Suppressor macrophage treated with lipopolysaccharide for 4 hours (primary cell): ENCODE measurements around the gene TPO.
A peak's percentile ranks its signal among the peaks of the same experiment; 100 is the strongest.

Experiments used
- DNase-seq: peaks from one replicate; pipeline ENCODE4 v3.0.0-alpha.2; 2020

Gene TPO

DNA sequence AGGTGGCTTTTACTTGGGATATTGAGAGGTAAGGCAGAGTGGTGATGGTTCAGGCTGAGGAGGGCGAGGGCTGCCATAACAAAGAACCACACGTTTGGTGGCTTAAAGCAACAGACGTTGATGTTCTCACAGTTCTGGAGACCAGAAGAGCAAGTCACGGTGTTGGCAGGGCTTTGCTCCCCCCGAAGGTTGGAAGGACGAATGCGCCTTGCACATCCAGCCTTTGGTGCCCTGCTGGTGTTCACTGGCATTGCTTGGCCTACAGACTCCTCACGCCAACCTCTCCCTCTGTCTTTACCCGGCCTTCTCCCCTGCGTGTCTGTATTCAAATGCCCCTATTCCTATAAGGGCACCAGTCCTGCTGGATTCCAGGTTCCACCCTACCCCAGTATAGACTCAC lies 125.4 kb downstream of the TPO start:
- no peak for DNase-seq

DNA sequence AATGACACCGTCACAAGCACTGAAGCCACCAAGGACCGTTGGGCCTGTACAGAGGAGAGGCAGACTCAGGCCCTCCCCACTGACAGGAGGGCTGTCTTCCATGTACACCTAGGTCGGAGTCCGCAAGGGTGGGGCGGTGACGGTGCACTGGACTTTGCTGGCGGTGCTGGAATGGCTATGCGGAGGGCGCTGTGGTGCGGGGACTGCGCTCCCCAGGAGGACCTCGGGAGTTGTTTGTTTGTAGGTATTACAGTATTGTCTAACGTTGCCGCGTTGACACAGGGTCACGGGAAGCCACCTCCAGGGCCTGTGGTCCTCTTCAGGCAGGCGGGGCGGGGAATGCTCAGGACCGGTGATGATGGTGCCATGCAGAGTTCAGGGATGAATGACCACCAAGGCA lies 126.2 kb downstream of the TPO start:
- DNase-seq = no peak

DNA sequence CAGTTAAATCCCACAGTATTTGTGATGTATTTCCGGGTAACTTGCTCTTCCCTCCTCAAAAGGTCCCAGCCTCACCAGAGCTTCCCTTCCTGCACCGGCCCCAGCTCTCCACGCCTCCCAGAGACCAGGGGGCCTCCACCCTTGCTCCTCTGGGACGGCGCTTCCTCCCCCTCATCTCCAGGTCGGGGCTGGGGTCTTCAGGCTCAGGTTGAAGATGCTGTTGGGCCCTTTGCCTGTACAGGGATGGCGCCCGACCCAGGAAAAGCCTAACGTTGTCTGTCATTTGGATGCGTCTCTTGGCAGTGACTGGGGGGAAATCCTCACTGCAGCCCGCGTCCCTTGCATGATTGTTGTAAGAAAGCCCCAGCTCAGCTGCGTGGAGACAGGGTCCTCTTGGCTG lies 126.7 kb downstream of the TPO start:
- DNase-seq = no peak

- DNase-seq = no peak
These were observed 127.2 kb downstream of the TPO start for GRCh38 chr2:1540481-1540880.

DNA sequence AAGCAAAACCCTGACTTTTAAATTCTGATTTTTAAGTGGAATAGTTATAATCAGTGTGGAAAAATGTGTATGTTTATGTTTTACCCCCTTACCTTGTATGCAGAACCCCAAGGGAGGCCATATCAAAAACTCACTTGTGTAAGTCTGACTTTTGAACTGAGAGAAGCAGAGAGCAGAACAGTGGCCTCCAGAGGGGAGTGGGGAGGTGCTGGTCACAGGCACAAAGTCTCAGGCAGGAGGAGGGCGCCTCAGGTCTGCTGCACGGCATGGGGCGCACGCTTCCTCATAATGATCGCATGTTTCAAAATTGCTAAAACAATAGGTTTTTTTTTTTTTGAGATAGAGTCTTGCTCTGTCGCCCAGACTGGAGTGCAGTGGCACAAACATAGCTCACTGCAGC lies 127.8 kb downstream of the TPO start:
- no peak for DNase-seq

DNA sequence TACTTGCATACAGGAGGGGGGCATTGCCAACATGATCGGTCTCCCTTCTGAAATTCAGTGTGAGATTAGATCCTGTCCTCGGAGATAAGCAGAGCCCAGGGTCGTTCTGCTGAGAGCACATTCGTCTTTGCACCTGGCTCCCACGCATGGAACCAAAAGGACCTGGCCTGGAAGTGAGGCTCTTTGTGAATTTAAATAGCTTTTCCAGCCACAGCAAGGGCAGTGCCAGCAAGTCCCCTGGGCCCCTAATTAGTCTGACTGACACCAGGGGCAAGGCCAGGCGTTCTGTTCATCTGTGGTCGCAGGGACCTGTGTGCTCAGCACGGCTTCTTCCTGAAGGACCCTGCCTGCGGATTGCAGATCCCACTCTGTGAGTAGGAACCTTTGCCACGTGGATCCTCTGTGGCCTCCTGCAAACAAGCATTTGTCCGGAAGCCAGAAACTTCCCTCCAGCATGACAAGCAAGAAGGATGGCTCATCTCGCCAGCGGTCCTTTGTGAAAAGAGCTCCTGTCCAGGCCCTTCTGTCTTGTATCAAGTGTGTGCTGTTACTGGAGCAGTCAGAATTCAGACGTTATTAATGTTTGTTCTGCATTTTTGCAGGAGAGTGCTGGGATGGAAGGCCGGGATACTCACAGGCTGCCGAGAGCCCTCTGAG lies 128.7 kb downstream of the TPO start:
- no peak for DNase-seq

GRCh38 chr2:1542971-1543370 lies 129.7 kb downstream of the TPO start:
- no peak for DNase-seq

DNA sequence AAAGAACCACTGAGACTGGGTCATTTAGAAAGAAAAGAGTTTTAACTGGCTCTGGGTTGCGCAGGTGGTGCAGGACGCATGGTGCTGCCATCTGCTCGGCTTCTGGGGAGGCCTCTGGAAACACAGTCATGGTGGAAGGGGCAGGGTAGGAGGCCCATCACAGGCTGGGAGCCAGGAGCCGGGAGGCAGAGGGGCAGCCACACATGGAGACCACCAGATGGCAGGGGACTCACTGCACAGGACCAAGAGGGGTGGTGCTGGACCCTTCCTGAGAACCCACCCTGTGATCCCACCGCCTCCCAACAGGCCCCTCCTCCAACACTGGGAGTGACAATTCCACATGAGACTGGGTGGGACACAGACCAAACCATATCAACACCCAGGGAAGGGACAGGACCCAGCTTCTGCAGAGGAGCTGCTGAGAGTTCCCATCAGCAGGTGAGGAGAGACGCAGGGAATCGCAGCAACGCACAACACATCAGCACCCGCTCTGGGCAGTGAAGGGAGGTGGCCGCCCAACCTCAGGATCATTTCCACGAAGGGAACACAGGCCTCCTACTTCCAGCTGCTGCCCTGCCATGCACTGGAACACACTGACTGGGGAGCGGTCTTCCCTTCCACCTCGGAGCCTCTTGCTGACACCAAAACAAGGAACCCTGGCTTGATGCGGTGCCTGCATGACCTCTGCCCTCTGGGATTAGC lies 130.7 kb downstream of the TPO start:
- no peak for DNase-seq

DNA sequence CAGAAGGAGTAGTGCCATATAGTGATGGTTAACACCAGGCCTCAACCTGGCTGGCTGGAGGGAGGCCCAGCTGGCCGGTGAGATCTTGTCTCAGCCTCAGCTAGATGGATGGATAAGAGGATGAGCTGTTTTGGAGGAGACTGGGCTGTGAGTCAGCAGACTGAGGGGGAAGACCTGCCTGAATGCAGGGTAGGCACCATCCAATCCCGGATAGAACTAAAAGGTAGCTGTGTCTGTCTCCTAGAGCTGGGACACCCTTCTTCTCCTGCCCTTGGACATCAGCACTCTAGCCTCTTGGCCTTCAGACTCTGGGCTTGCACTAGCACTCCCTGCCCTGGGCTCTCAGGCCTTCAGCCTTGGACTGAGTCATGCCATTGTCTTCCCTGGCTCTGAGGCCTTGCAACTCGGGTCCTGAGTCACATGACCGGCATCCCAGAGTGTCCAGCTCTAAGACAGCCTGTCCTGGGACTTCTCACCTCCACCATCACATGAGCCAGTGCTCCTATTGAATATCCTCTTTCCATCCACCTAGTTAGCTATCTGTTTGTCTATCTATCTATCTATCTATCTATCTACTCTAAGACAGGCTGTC lies 131.3 kb downstream of the TPO start:
- DNase-seq = no peak

DNA sequence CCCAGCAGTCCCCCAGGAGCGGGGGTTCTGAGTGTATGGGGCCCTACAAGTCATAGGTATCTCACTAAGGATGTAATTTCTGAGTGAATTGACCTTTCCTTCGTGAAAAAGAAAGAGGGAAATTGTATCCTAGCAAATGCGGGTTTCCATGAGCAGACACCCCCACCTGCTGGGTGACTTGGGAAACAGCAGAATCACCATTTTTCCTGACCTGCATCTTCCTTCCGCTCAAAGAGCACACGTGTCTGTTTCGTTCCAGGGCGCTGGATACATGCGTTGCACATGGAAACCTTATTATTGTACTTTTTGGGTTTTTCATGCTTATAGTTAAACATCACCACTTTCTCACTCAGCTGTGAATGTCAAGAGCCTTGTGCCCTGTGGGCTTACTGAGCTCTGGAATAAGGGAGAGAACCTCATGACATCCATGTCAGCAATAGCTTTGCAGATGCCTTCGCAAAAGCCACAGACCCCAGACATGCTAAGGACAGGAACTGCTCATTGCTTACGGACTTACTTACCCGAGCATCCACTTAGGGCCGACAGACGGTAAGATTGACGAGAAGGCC lies 132.8 kb downstream of the TPO start:
- DNase-seq = peak; percentile 20

GRCh38 chr2:1546901-1547300 lies 133.6 kb downstream of the TPO start:
- no peak for DNase-seq

DNA sequence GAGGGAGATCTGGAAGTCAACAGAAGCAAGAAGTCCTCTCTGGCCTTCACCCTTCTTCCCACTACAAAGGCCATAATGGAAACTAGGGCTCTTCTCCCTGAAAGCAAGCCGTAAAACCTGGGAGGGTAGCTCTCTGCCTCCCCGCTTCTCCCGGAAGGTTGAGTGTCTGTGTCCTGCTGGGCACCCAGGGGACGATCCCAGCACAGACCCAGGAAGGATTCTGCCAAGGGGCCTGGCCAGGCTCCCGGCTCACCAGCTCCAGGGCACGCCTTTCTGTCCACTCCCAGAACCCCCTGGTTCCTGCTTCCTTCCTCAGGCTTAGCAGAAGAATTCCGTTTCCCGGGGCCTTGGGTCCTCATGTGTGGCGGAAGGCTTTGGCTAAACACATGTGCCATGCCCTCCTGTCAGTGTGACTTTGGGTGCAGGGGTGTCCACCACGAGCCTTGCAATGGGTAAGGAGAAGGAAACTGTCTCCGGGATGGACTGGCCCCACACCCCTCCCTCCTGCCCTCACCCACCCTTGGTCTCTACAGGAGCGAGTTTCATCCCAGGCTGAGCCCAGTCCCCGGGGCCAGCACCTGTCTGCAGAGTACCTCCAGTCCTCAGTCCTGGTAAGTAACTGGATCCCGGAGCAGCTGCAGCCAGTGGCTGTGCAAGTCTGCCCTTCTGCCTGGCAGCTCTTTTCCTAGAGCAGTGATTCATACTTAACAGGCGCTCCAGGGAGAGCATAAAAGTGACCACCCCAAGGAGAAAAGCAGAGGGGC lies 135.8 kb downstream of the TPO start:
- no peak for DNase-seq

GRCh38 chr2:1550076-1550475 lies 136.8 kb downstream of the TPO start:
- DNase-seq = no peak

GRCh38 chr2:1550658-1551316 lies 137.5 kb downstream of the TPO start:
- DNase-seq = peak; percentile 65

GRCh38 chr2:1551905-1552304 lies 138.6 kb downstream of the TPO start:
- DNase-seq = no peak

DNA sequence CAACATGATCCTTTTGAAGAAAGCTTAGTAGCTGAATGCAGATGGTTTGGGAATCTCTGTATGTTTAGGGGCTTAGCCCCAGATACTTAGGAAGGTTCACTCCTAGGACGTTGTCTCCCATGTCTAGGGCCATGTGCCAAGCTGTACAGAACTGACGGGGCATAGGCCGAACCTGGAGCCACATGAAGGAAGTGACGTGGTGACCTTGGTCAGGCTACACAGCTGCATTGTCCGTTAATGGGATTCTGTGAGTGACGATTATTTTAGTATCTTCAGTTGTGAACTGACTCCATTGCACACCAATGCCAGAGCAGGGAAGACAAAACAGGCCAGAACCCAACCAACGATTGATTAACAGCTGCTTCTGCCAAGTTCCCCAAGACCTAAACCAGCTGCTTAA lies 139.3 kb downstream of the TPO start:
- no peak for DNase-seq

- DNase-seq = no peak
These were observed 140.5 kb downstream of the TPO start for GRCh38 chr2:1553671-1554295.

DNA sequence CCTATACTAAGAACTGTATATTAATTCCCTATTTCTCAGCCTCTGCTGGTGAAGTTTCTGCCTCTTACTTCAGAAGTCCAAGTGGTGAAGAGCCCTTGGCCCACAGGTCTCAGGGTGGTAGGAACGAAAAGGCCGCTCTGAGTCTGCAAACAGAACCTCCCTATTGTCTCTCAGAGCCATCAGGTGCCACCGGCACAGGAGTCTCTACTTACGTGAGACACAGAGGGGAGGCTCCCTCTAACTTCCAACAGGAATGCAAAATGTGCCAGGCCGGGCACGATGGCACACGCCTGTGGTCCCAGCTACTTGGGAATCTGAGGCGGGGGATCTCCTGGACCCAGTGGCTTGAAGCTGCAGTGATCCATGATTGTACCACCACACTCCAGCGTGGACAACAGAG lies 143.0 kb downstream of the TPO start:
- no peak for DNase-seq

DNA sequence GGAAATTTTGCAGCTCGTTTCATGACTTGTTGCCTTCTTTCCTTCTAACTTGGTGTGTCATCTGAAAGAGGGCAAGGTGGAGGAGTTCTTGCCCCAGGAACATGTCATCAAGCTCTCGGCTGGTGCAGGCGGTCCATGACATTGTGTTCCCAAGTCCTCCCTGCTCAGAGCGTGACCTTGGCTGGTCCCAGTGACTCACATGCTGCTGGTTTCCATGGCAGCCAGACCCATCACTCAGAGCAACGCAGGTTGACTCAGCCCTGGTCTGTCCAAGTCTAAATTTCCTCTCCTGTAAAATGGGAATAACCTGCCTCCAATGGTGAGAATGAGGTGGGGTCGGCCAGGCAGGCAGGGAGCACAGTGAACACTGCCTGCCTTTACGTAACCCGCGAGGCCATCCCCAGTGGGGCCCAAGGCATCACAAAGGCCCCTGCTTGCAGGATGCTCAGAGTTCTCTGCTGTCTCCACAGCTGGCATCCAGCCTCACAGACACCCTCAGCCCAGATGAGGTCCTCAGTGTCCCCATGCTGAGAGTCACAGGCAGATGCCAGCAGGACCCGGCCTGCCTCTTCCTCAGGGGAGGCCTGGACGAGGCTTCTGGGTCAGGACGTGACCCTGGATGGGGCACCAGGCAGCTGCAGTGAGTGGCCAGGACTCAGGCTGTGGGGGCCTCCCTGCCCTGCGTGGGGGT lies 143.7 kb downstream of the TPO start:
- no peak for DNase-seq

GRCh38 chr2:1557467-1557820 lies 144.2 kb downstream of the TPO start:
- DNase-seq = no peak

GRCh38 chr2:1559589-1560175 lies 146.4 kb downstream of the TPO start:
- DNase-seq = no peak
